TTC549 (cell line): Measurements from ENCODE around the gene RASL12.
"Not testable (repeated sequence)": the region's sequence is repeated elsewhere in the genome, so short reads cannot be mapped to it uniquely, and the experiment has no call there.

Experiments used
- FAIRE-seq: peaks from 2 replicates; lab custom pipeline; 2012; peaks lifted over from hg19 to GRCh38; lab: Jason Lieb, UNC

The RASL12 gene

GRCh38 chr15:65028338-65028737, 39.5 kb downstream of the RASL12 start:
- no peak for FAIRE-seq

GRCh38 chr15:65027593-65027992, 40.2 kb downstream of the RASL12 start:
- no peak for FAIRE-seq

GRCh38 chr15:65026756-65027155, 41.0 kb downstream of the RASL12 start:
- no peak for FAIRE-seq

GRCh38 chr15:65021488-65021887, 46.3 kb downstream of the RASL12 start:
- FAIRE-seq = no peak

GRCh38 chr15:65020419-65020818, 47.4 kb downstream of the RASL12 start:
- no peak for FAIRE-seq

GRCh38 chr15:65011198-65011597, 56.6 kb downstream of the RASL12 start:
- not testable (repeated sequence) for FAIRE-seq

GRCh38 chr15:65008983-65009382, 58.8 kb downstream of the RASL12 start:
- FAIRE-seq = no peak

- FAIRE-seq = no peak
Observed at GRCh38 chr15:65006876-65007275, 60.9 kb downstream of the RASL12 start.

GRCh38 chr15:65004993-65005392, 62.8 kb downstream of the RASL12 start:
- no peak for FAIRE-seq
